K562 (cell line): ENCODE results near the gene PIGT. TPM values are rescaled to one million over a fixed set of nuclear protein-coding genes. Genes with fewer than 3 reads are reported as not detected.
A peak's percentile ranks its signal among the peaks of the same experiment; 100 is the strongest.

ENCODE experiments used
- ATAC-seq: fragments of 200-7000 bp; cut with Tn5 transposase; 3 replicates; pipeline ENCODE4 v1.9.1; 2020; ENCODE audit warnings: moderate library complexity
- BruUV-seq: library from RNA; stranded (reverse); fragments of 400-500 nt; replicated peaks from 2 replicates; lab custom pipeline; 2021; lab: Mats Ljungman, UMichigan
- CTCF ChIA-PET: fragments of 300-600 bp; formaldehyde crosslinking; extraction: SDS; loops from one replicate; lab custom pipeline; 2021; ENCODE audit warnings: low intra/inter-chr PET ratio; lab: Yijun Ruan, JAX
- POLR2A ChIA-PET: fragments of 300-600, 350-650 bp; sonication (Branson Sonifier 250); formaldehyde crosslinking; extraction: SDS; loops from one replicate; lab custom pipeline; 2021; ENCODE audit warnings: antibody characterized with exemption, inconsistent platforms; lab: Yijun Ruan, JAX
- DNase-seq, 4 experiments: peaks; one replicate each; pipeline versions ENCODE4 v3.0.0 to v3.0.0-alpha.2; 2011 to 2018; ENCODE audit warnings: low spot score in 3 of 4, mixed read lengths in 3 of 4; ENCODE audit errors: extremely low read depth in 1 of 4
- FAIRE-seq: peaks from 2 replicates; lab custom pipeline; 2011; peaks lifted over from hg19 to GRCh38; lab: Jason Lieb, UNC
- H2AFZ ChIP-seq: 2 replicates; pipeline ENCODE4 v1.6.0; 2011; ENCODE audit warnings: low read depth, low read length, control low read depth, inconsistent platforms
- H3K27ac ChIP-seq: fragments of 200-600 bp; 3 replicates; pipeline ENCODE4 v1.8.0; 2011; ENCODE audit warnings: low read depth, mild to moderate bottlenecking, control low read depth, inconsistent platforms, low read length, moderate library complexity, mixed read lengths; ENCODE audit errors: extremely low read depth
- H3K27me3 ChIP-seq, 2 experiments: fragments of 300-600 bp in 1 of 2; 2 replicates in 1 of 2; 3 replicates in 1 of 2; pipeline versions ENCODE4 v1.6.0 to v1.8.0; 2011; ENCODE audit warnings: inconsistent platforms in 2 of 2, low read length in 2 of 2, mild to moderate bottlenecking in 1 of 2, mixed read lengths in 1 of 2, moderate library complexity in 1 of 2; ENCODE audit not compliant: control insufficient read depth in 2 of 2, insufficient read depth in 2 of 2
- H3K36me3 ChIP-seq: fragments of 300-600 bp; 3 replicates; pipeline ENCODE4 v1.8.0; 2011; ENCODE audit warnings: mild to moderate bottlenecking, low read length, inconsistent platforms; ENCODE audit not compliant: control insufficient read depth, insufficient read depth
- H3K4me1 ChIP-seq, 2 experiments: fragments of 200-600 bp in 1 of 2; replicated peaks in 1 of 2; 2 replicates in 1 of 2; 3 replicates in 1 of 2; pipeline versions ENCODE4 v1.5.1 to v1.8.0; 2011; ENCODE audit warnings: inconsistent platforms in 2 of 2, low read length in 2 of 2, mild to moderate bottlenecking in 1 of 2, mixed read lengths in 1 of 2, moderate library complexity in 1 of 2; ENCODE audit not compliant: control insufficient read depth in 2 of 2, insufficient read depth in 2 of 2
- H3K4me2 ChIP-seq: 2 replicates; pipeline ENCODE4 v1.6.1; 2011; ENCODE audit warnings: low read length, control low read depth, inconsistent platforms, mixed read lengths; ENCODE audit not compliant: insufficient read depth
- H3K4me3 ChIP-seq: fragments of 200-600 bp; sonication (generic), shearing (Covaris generic); 2 replicates; pipeline ENCODE4 v1.5.1; 2016; ENCODE audit warnings: control low read depth, inconsistent platforms
- H3K79me2 ChIP-seq: fragments of 200-600 bp; 3 replicates; pipeline ENCODE4 v1.8.0; 2011; ENCODE audit warnings: low read length, inconsistent platforms; ENCODE audit not compliant: control insufficient read depth, insufficient read depth
- H3K9ac ChIP-seq, 2 experiments: 2 replicates each; pipeline versions ENCODE4 v1.6.0 to v1.6.1; 2011; ENCODE audit warnings: low read depth in 2 of 2, low read length in 2 of 2, control low read depth in 1 of 2, inconsistent platforms in 1 of 2, mild to moderate bottlenecking in 1 of 2, mixed read lengths in 1 of 2; ENCODE audit not compliant: insufficient read depth in 1 of 2
- H3K9me1 ChIP-seq: one replicate; pipeline ENCODE4 v1.6.0; 2011; ENCODE audit warnings: inconsistent platforms, mild to moderate bottlenecking, low read length, moderate library complexity; ENCODE audit not compliant: control insufficient read depth, insufficient read depth
- H3K9me3 ChIP-seq: replicated peaks from 2 replicates; pipeline ENCODE4 v1.5.1; 2011; ENCODE audit warnings: low read depth, low read length, inconsistent platforms; ENCODE audit not compliant: control insufficient read depth, insufficient read depth
- H4K20me1 ChIP-seq: replicated peaks from 2 replicates; pipeline ENCODE4 v1.6.1; 2011; ENCODE audit warnings: low read length, inconsistent platforms, mixed read lengths; ENCODE audit not compliant: control insufficient read depth, insufficient read depth
- CBX1 ChIP-seq: sonication (generic); IDR thresholded peaks from 2 replicates; pipeline ENCODE4 v1.6.1; 2016; ENCODE audit warnings: antibody characterized with exemption, low read depth, mild to moderate bottlenecking
- CBX3 ChIP-seq, 2 experiments: IDR thresholded peaks; 1 replicate in 1 of 2; 2 replicates in 1 of 2; pipeline ENCODE4 v1.6.1; 2012; ENCODE audit warnings: inconsistent platforms in 2 of 2, low read length in 2 of 2, borderline replicate concordance in 1 of 2, control low read depth in 1 of 2
- CBX5 ChIP-seq: IDR thresholded peaks from 2 replicates; pipeline ENCODE4 v1.6.1; 2014; ENCODE audit warnings: low read depth, borderline replicate concordance
- ELK1 ChIP-seq: sonication (generic); formaldehyde crosslinking; IDR thresholded peaks from 2 replicates; pipeline ENCODE4 v1.8.1; 2022; ENCODE audit warnings: missing genetic modification reagents
- MED1 ChIP-seq: sonication (generic); formaldehyde crosslinking; IDR thresholded peaks from 2 replicates; pipeline ENCODE4 v1.8.1; 2023; ENCODE audit warnings: missing genetic modification reagents, borderline replicate concordance
- TAF15 ChIP-seq: fragments of 200-400 bp; formaldehyde crosslinking; IDR thresholded peaks from 2 replicates; pipeline ENCODE4 v1.6.1; 2017; ENCODE audit warnings: mild to moderate bottlenecking, low read depth, low read length, moderate library complexity
- TRIM24 ChIP-seq, 2 experiments: fragments of 450-650 bp; IDR thresholded peaks; 2 replicates each; pipeline ENCODE4 v1.6.1; 2016
- TRIM28 ChIP-seq: fragments of 450-650 bp; IDR thresholded peaks from 2 replicates; pipeline ENCODE4 v1.6.1; 2017
- ZFP36 ChIP-seq: fragments of 150-350 bp; IDR thresholded peaks from 2 replicates; pipeline ENCODE4 v1.6.1; 2018; ENCODE audit warnings: low read length, low read depth; ENCODE audit not compliant: partially characterized antibody
- ZNF280A ChIP-seq: fragments of 450-650 bp; IDR thresholded peaks from 2 replicates; pipeline ENCODE4 v1.6.1; 2018; ENCODE audit warnings: mild to moderate bottlenecking, low read depth; ENCODE audit not compliant: partially characterized antibody
- ZNF551 ChIP-seq: fragments of 250-450 bp; sonication (Bioruptor Pico); IDR thresholded peaks from 2 replicates; pipeline ENCODE4 v1.5.0; 2021; ENCODE audit warnings: mild to moderate bottlenecking, moderate library complexity
- WGBS: fragments of 100-300 bp; shearing (Covaris generic); methylation state at CpG from one replicate; pipeline ENCODE4 v1.1.6; 2016; ENCODE audit warnings: low coverage, mixed read lengths; ENCODE audit not compliant: insufficient coverage; ENCODE audit errors: missing lambda C conversion rate; 5-methylcytosine and 5-hydroxymethylcytosine counted together
- in situ Hi-C: fragments of 300-500 bp; cut with MboI; formaldehyde crosslinking; loops from 4 replicates; pipeline ENCODE4 v1.15.0; 2018; ENCODE audit warnings: inconsistent platforms, mixed read lengths
- intact Hi-C: fragments of 100-400 bp; cut with micrococcal nuclease; formaldehyde crosslinking; loops from 2 replicates; pipeline ENCODE4 v1.14.2; 2022
- polyA plus RNA-seq, 8 experiments: library from polyadenylated mRNA; depleted of rRNA in 4 of 8; stranded (reverse) in 5 of 8; unstranded in 3 of 8; fragments of >200 nt; fragmentation: Nextera tagmentation in 2 of 8; fragmentation: Illumina TruSeq in 1 of 8; extraction: Ambion mirVana in 2 of 8; extraction: Trizol in 1 of 8; gene quantifications; 2 replicates each; pipeline versions ENCODE4 v1.2.1 to v1.2.3, GENCODE V29; 2011 to 2014; ENCODE audit warnings: inconsistent platforms in 1 of 8, missing spikeins in 1 of 8
- total RNA-seq, 7 experiments: library from RNA; depleted of rRNA in 6 of 7; stranded (reverse); fragments of >200 nt in 6 of 7; fragmentation: Illumina TruSeq in 2 of 7; extraction: Trizol in 2 of 7; gene quantifications; 2 replicates each; pipeline versions ENCODE4 v1.2.1 to v1.2.3, GENCODE V29; 2011 to 2021; ENCODE audit warnings: low replicate concordance in 1 of 7

The PIGT gene
- total and polyA plus RNA-seq, 9 of the 15 experiments (the other 6 are each of a cell fraction or from before 2014, with no cell fraction given): 14.6 to 108 (median 46.9) TPM

- ATAC-seq (no peak), DNase-seq (no peak), FAIRE-seq (no peak)
- H3K4me3 ChIP-seq: no peak overlapping the region
- no peaks in the 10 kb centered on the region for H3K36me3 ChIP-seq
- no peaks in the 10 kb centered on the region for H3K9me1 ChIP-seq
- peaks cover 0 to 3% of the 10 kb centered on the region in 2 experiments; a peak in 1 of 5 replicates for H3K4me1 ChIP-seq
- 36% methylated on average over 1 of the region's 1 CpG for WGBS
- in situ Hi-C loops: no loop called here
- ChIA-PET CTCF (no interaction called here), POLR2A (no interaction called here)
- H3K27me3 ChIP-seq: no peaks in the 10 kb centered on the region
- TF ChIP-seq ZNF551 (CRISPR knock-in tag) (no peak), TAF15 (no peak)
- H3K27ac ChIP-seq: no peak overlapping the region
- no peak overlapping the region for H3K9ac ChIP-seq
- no peak overlapping the region for H2AFZ ChIP-seq
- no peaks in the 10 kb centered on the region for H3K79me2 ChIP-seq
- BruUV-seq: no TSS peak
- H3K9me3 ChIP-seq: peaks cover 10% of the 10 kb centered on the region
- intact Hi-C loops: no loop called here
- no peak overlapping the region for H3K4me2 ChIP-seq
- H4K20me1 ChIP-seq: no peaks in the 10 kb centered on the region
Observed at GRCh38 chr20:45399018-45399417, 16.9 kb upstream of the PIGT start.

- in situ Hi-C loops: no loop called here
- Histone ChIP-seq H3K9ac (no peak overlapping the region), H3K4me2 (no peak overlapping the region), H3K36me3 (no peaks in the 10 kb centered on the region), H4K20me1 (no peaks in the 10 kb centered on the region), H3K9me1 (no peaks in the 10 kb centered on the region), H3K4me3 (no peak overlapping the region), H2AFZ (no peak overlapping the region), H3K27ac (no peak overlapping the region), H3K79me2 (no peaks in the 10 kb centered on the region), H3K9me3 (peaks cover 10% of the 10 kb centered on the region), H3K4me1 (peaks cover under 1% of the 10 kb centered on the region in 2 experiments; a peak in 3 of 5 replicates), H3K27me3 (no peaks in the 10 kb centered on the region; a peak in 1 of 5 replicates)
- DNase-seq (no peak), FAIRE-seq (no peak), ATAC-seq (no peak)
- BruUV-seq: no TSS peak
- TF ChIP-seq CBX5 (peak; percentile 97), CBX1 (peak; percentile 91), CBX3 (IDR thresholded peaks at IDR 0.05; ENCODE audit: borderline replicate concordance in 1 of 2, low read length in 2 of 2) (peak in 1 of 2 experiments; percentile 91; a peak in 2 of 3 replicates), TRIM28 (peak; percentile 95), ZFP36 (peak; percentile 68), TRIM24 (IDR thresholded peaks at IDR 0.05) (peak in 1 of 2 experiments; percentile 62; a peak in 1 of 4 replicates), MED1 (CRISPR knock-in tag) (no peak), ELK1 (CRISPR knock-in tag) (no peak), ZNF280A (peak; percentile 94)
- WGBS: 22% methylated on average over 6 of the region's 6 CpGs
- CTCF ChIA-PET: no interaction called here
- POLR2A ChIA-PET: no interaction called here
- intact Hi-C loops: no loop called here
Observed at GRCh38 chr20:45400346-45401031, 15.5 kb upstream of the PIGT start.
